ENCODE results near the gene HNRNPC. TPM values are rescaled to one million over a fixed set of nuclear protein-coding genes. Genes with fewer than 3 reads are reported as not detected.

HNRNPC gene
- total and polyA plus RNA-seq, 9 of the 15 experiments (the other 6 are each of a cell fraction or from before 2014, with no cell fraction given), result 679 to 1,557 (median 1,191) TPM

- no peak overlapping the region for H3K4me2 ChIP-seq (ENCODE audit: insufficient read depth, low read length)
- ChIA-PET CTCF (ENCODE audit: low intra/inter-chr PET ratio) (no interaction called here), POLR2A (interaction anchor here (0.6 to 6.1 kb wide), 5 partner anchors 8 to 47 kb away, joined by 3 to 58 read pairs (median 7); no protein-coding TSS in a partner anchor)
- H3K4me3 ChIP-seq, result no peak overlapping the region
- no peaks in the 10 kb centered on the region for H3K9me3 ChIP-seq (replicated peaks; ENCODE audit: control insufficient read depth, insufficient read depth, low read depth, low read length)
- H2AFZ ChIP-seq (ENCODE audit: low read depth, low read length), result no peak overlapping the region
- in situ Hi-C loops (cut with MboI), result no loop called here
- H3K36me3 ChIP-seq (ENCODE audit: control insufficient read depth, insufficient read depth, low read length), result peaks cover 91% of the 10 kb centered on the region
- intact Hi-C loops (cut with micrococcal nuclease), result no loop called here
- FAIRE-seq (no peak), ATAC-seq (no peak), DNase-seq (ENCODE audit: extremely low read depth in 1 of 4, low spot score in 3 of 4) (no peak)
- peaks cover 43% of the 10 kb centered on the region for H4K20me1 ChIP-seq (replicated peaks; ENCODE audit: control insufficient read depth, insufficient read depth, low read length)
- whole genome bisulfite sequencing (ENCODE audit: insufficient coverage, low coverage, missing lambda C conversion rate), result 92% methylated on average over 8 of the region's 10 CpGs
- H3K79me2 ChIP-seq (ENCODE audit: control insufficient read depth, insufficient read depth, low read length), result peaks cover 99% of the 10 kb centered on the region
- no peaks in the 10 kb centered on the region for H3K9me1 ChIP-seq (ENCODE audit: control insufficient read depth, insufficient read depth, low read length)
- BruUV-seq (replicated peaks), result no TSS peak
- no peak overlapping the region for H3K27ac ChIP-seq (ENCODE audit: extremely low read depth, low read depth, low read length)
- no peak overlapping the region for H3K9ac ChIP-seq (ENCODE audit: insufficient read depth in 1 of 2, low read depth in 2 of 2, low read length in 2 of 2)
- peaks cover 4 to 6% of the 10 kb centered on the region in 2 experiments; a peak in 4 of 5 replicates for H3K4me1 ChIP-seq (replicated peaks in 1 of 2; ENCODE audit: control insufficient read depth in 2 of 2, insufficient read depth in 2 of 2, low read length in 2 of 2)
- H3K27me3 ChIP-seq (ENCODE audit: control insufficient read depth in 2 of 2, insufficient read depth in 2 of 2, low read length in 2 of 2), result no peaks in the 10 kb centered on the region
- TF ChIP-seq POLR2G (IDR thresholded peaks at IDR 0.05; ENCODE audit: low read depth, low read length) (peak; percentile 59), ZNF512 (tag; IDR thresholded peaks at IDR 0.05) (no peak), ZNF431 (CRISPR knock-in tag; IDR thresholded peaks at IDR 0.05) (no peak), CTBP1 (IDR thresholded peaks at IDR 0.05; ENCODE audit: borderline replicate concordance) (no peak), PREB (CRISPR knock-in tag; IDR thresholded peaks at IDR 0.05) (no peak), POLR2H (tag; IDR thresholded peaks at IDR 0.05; ENCODE audit: low read depth) (0 out of 2 replicates have a peak, but pooled peaks have one; percentile 1), STAT6 (CRISPR knock-in tag; IDR thresholded peaks at IDR 0.05) (no peak), ZNF134 (CRISPR knock-in tag; conservative IDR thresholded peaks at IDR 0.05) (no peak), MCM2 (IDR thresholded peaks at IDR 0.05; ENCODE audit: low read depth) (no peak), ZNF695 (CRISPR knock-in tag; IDR thresholded peaks at IDR 0.05) (no peak), MECOM (CRISPR knock-in tag; IDR thresholded peaks at IDR 0.05) (no peak), ILK (tag; IDR thresholded peaks at IDR 0.05; ENCODE audit: borderline replicate concordance, low read depth) (no peak), WHSC1 (IDR thresholded peaks at IDR 0.05; ENCODE audit: low read length) (no peak), ZNF668 (CRISPR knock-in tag; IDR thresholded peaks at IDR 0.05) (no peak), RBM22 (IDR thresholded peaks at IDR 0.05; ENCODE audit: low read depth, low read length, poor library complexity, severe bottlenecking) (peak; percentile 30)
These were observed 11.0 kb downstream of the HNRNPC start for GRCh38 chr14:21258005-21258888.
